HG03378 (cell line): Measurements from ENCODE around the gene TMPRSS9.
"Not testable (repeated sequence)": the region's sequence is repeated elsewhere in the genome, so short reads cannot be mapped to it uniquely, and the experiment has no call there.

Experiments
- ATAC-seq: cut with Tn5 transposase; IDR thresholded peaks from one replicate; pipeline ENCODE4 v1.9.1; 2021; ENCODE audit warnings: mild to moderate bottlenecking, moderate library complexity; ENCODE audit not compliant: unreplicated experiment

The TMPRSS9 gene

DNA sequence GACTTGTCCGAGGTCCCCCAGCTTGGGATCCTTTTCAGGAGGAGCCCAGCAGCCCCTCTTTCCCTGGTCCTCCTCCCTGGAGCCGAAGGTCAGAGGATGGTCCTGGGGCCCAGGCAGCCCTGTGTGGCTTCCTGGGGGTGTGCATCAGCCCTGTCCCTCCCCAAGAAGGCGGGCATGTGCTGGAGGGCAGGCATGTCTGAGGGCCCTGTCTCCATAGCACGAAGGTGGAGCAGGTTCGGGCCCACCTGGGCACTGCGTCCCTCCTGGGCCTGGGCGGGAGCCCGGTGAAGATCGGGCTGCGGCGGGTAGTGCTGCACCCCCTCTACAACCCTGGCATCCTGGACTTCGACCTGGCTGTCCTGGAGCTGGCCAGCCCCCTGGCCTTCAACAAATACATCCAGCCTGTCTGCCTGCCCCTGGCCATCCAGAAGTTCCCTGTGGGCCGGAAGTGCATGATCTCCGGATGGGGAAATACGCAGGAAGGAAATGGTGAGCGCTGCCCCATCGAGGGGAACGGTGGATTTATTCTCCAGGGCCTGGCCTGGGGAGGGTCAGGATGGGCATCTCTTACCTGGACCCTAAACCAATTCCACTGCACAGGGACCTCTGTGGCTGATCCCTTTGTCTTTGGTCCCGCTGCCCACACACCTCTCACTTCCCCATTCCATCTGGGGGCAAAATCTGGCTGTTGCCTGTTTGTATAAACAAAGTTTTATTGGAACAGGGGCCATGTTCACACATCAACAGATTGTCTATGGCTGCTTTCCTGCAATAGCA lies 56.4 kb downstream of the TMPRSS9 start:
- no peak for ATAC-seq

DNA sequence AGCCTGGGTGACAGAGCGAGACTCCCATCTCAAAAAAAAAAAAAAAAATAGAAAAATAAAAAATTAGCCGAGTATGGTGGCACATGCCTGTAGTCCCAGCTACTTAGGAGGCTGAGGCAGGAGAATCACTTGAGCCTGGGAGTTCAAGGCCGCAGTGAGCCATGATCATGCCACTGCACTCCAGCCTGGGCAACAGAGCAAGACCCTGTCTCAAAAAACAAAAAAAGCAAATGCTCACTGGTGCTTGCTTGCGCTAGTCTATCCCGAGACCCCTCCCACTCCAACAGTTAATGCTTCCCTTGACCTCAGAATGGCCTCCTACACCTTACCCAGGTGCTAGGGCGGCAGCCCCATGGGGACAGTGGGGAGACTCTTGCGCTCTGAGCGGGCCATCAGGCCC lies 57.4 kb downstream of the TMPRSS9 start:
- not testable (repeated sequence) for ATAC-seq

- no peak for ATAC-seq
These were observed 57.9 kb downstream of the TMPRSS9 start for GRCh38 chr19:2417881-2418406.

GRCh38 chr19:2419754-2420153 lies 59.7 kb downstream of the TMPRSS9 start:
- no peak for ATAC-seq

- ATAC-seq, result no peak
These were observed 60.4 kb downstream of the TMPRSS9 start for GRCh38 chr19:2420490-2420889.

DNA sequence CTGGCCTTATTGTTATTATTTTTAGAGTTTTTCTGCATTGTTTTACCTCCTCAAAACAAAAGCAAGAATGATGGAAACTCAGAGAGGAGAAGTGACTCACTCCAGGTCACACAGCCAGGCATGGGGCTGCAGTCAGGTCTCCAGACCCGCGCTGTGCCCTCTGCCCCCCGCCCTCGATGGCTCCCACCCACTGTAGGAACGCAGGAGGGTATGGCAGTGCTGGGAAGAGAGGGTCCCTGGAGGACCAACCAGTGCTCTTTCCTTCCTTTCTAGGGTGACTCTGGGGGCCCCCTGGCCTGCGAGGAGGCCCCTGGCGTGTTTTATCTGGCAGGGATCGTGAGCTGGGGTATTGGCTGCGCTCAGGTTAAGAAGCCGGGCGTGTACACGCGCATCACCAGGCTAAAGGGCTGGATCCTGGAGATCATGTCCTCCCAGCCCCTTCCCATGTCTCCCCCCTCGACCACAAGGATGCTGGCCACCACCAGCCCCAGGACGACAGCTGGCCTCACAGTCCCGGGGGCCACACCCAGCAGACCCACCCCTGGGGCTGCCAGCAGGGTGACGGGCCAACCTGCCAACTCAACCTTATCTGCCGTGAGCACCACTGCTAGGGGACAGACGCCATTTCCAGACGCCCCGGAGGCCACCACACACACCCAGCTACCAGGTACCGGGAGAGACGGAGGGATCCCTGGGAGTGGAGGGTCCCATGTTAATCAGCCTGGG lies 61.7 kb downstream of the TMPRSS9 start:
- no peak for ATAC-seq

DNA sequence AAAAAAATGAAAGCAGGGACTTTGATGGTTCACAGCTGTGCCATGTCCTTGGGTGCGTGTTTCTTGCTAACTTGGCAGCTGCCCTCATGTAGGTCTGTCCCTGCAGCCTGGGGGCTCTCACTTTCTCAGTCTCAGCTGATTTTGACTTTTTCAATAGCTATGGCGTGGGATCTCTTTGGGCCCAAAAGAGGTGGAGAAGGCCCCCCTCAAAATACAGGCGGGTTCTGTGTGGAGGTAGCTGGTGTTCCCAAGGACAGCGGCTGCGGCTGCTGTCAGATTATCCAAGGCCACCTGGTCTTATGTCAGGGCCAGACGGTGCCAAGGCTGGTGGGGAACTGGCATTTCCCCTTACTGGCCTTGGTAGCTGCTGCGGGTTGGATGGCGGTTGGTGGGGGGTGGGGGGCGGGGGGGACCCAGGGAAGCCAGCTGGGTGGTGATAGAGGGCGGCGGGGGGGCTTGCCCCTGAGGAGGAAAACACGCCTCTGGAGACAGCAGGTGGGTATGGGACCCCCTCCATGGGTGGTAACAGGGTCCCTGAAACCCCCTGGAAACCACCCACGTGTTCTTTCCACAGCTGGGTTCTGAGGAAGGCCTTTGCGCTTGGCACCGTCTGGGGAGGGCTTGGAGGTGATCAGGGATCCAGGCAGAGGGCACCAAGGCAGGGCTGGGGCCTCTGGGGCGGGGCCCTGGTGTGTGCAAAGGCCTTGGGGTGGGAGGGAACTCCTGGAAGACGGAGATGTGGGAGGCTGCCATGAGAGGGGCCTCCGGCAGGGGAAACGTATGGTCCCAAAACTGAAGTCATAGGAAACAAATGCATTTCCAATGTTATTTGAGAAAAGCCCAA lies 63.2 kb downstream of the TMPRSS9 start:
- no peak for ATAC-seq

DNA sequence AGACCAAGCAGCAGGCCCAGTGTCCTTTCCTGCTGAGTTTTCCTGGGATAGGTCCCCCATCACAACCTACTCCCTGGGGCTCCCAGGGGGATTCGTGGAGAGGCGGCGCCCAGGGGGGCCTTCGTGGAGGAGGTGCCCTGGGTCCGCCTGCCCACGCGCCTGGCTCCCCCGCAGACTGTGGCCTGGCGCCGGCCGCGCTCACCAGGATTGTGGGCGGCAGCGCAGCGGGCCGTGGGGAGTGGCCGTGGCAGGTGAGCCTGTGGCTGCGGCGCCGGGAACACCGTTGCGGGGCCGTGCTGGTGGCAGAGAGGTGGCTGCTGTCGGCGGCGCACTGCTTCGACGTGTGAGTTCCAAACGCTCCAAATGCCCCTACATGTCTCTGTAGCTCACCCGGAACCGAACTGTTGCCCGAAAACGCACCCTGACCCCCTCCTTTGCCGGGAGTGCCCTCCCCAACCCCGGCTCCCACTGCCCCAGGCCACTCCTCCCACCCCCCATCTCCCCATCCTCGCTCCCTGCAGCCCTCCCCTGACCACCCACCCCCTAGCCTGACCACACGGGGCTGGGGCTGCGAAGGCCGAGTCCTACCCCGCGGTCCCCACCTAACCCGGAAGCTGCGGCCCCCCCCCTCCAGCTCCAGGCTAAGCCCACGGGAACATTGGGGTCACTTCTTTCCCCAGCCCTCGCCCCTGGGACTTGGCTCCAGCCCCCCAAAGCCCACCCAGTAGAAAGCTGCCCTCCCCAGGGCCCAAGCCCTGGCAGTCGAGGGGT lies 64.0 kb downstream of the TMPRSS9 start:
- no peak for ATAC-seq

GRCh38 chr19:2424686-2425621 lies 64.9 kb downstream of the TMPRSS9 start:
- no peak for ATAC-seq

- ATAC-seq, result no peak
These were observed 65.8 kb downstream of the TMPRSS9 start for GRCh38 chr19:2425622-2426581.

DNA sequence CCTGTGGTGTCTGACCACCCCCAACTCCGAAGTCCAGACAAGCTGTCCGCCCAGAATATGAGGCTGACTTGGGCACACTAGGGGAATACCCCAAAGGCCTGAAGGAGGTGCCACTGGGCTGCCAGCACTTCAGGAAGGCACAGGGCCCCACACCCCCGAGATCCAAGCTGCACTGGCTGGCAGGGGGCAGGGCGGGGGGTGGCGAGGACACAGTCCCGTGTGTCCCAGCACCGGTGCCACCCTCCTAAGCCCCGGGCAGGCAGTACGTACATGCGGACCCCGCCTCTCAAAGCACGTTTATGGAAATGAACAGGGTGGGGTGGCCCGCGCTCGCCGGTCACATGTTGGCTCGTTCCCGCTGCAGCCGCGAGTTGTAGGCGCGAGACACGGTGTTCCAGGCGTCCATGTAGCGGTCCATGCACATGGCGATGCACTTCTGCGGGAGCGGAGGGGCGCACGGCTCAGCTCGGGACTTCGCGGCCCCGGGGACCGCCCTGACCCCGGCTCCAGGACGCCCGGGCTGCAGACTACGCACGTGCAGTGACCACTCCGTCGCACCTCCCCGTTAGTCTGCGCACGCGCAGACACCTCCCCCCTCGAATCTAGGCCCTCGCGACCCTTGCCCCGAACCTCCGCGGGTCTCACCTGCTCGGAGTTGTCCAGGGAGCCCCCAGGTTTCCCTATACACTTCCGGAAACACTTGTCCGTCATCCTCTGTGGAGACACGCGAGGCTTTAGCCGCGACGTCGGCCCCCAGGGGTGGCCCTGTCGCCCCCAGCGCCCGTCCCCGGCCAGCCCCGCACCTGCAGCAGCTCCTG lies 66.8 kb downstream of the TMPRSS9 start:
- ATAC-seq, result peak; percentile 12

DNA sequence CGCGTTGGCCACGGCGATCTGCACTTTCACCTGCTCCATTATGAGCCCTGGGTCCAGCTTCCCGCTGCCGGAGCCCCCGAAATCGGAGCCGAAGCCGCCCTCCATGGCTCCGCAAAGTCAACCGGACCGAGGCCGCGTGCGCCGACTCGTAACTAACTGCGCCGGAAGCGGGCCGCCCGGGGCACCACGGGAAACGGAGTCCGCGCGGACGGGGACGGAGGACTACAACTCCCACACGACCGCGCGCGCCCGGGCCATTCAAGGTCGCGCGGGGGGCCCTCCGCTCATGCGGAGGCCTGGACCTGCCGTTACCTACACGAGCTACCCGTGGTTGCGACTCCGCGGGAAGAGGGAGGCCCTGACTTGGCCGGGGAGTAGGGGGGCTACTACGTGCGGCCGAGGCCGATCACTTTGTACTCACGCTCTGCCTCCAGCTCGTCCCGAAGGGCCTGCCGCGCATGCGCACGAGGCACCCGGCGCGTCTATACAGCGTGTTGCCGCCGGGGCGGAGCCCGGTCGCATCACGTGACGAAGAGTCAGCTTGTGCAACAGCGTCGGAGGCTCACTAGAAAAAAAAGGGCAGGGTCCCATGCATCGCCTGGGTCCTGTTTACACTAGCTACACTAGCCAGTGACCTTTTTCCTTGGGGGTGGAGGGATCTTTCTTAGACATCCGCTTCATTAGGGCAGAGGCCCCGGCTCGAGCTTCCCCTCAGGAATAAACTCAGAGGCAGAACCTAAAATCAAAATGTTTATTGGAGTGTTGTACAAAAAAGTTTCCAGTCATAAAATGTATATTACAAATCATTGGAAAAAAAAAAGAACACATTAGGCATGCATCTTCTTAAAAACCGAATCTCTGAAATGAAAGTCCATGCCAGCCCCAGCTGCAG lies 67.6 kb downstream of the TMPRSS9 start, which contains the start of gene TIMM13:
TIMM13 (minus strand) TSS at position 158 of the 892 bp plus-strand sequence; CDS start at position 105, 53 bp downstream.
- peak; percentile 53 for ATAC-seq

GRCh38 chr19:2428321-2428690 lies 68.2 kb downstream of the TMPRSS9 start:
- no peak for ATAC-seq

DNA sequence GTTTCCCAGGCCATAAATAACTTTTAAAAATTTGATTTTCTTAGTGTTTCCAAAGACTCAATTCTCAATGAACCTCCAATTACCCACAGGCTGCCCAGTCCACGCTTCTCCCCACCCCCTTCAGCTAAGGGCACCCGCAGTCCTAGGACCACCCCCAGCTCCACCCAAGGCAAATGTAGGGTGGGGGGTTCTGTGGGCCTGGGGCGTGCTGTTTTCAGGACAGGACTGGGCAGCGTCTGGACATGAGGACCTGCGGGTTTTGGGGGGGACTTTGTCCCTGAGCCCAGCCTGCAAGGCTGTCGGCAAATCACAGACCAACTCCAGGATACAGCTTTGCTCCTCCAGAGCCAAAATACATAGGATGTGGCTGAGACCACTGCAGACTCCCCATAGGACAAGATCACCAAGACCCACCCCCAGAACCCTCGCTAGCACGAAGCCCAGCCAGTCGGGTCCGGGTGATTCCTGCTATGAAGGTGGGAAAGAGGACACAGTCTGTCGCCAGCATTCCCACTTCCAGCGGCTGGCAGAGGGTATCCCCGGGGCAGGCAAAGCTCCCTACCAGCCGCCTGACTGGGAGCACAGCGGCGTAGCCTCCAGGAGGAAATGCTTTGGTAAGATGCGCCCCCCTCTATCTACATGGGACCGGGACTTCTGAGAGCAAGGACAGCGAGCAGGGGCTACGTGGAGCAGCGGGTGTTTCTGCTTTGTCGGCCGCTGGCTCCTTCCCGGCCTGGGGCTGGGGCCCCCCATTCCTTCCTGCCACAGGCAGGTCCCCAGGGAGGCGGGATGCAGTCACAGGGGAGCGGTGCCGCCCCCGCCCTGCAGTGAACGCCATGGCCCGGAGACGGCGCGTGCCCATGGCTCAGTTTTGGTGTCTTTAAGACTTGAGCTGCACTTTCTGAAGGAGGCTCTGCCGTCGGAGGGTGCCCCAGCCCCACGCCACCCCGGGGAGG lies 69.0 kb downstream of the TMPRSS9 start:
- ATAC-seq, result no peak

- ATAC-seq, result no peak
These were observed 70.0 kb downstream of the TMPRSS9 start for GRCh38 chr19:2429917-2430535.
